HG03558 (cell line): ENCODE measurements around the gene WTAP.
A peak's percentile ranks its signal among the peaks of the same experiment; 100 is the strongest.
"Not testable (repeated sequence)": the region's sequence is repeated elsewhere in the genome, so short reads cannot be mapped to it uniquely, and the experiment has no call there.

Source experiments
- ATAC-seq: cut with Tn5 transposase; IDR thresholded peaks from one replicate; pipeline ENCODE4 v1.9.1; 2021; ENCODE audit warnings: moderate number of reproducible peaks; ENCODE audit not compliant: unreplicated experiment; ENCODE audit errors: extremely low read depth

The WTAP gene

DNA sequence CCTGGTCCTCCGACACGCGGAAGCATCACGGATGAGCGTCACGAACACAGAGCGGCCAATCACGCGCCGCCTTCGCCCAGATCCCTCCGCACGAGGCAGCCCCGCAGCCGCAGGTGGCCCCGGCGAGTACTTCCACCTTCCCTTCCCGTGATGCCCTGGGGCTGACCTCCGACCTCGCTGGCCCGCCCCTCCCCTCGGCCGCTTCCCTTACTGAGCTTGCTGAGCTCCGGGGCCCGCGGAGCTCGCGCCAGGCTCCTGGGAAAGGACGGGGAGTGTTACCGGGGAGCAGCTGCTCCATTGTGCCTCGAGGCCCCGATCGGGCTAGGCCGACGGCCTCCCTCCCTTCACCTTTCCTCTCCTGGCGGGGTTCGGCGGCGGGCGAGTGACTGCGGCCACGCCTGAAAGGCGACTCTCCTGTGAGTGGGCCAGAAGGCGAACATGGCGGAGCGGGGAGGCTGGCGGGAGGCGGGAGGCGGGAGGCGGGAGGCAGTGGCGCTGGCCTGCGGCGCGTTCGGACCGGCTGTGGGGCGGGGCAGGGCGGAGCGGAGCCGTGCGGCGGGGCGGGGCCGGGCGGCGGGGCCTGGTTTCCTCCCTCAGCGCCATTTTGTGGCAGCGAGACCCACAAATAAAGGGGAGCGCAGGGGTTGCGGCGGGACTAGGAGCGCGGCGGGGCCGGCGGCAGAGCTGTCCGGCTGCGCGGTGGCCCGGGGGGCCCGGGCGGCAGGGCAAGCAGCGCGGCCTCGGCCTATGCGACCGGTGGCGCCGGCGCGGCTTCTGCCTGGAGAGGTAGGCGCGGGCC is at the start of gene WTAP:
TSS of gene WTAP (plus strand) at position 589 of the 799 bp plus-strand sequence. CDS start 8,760 bp downstream, outside the sequence.
- ATAC-seq, result peak; percentile 59

DNA sequence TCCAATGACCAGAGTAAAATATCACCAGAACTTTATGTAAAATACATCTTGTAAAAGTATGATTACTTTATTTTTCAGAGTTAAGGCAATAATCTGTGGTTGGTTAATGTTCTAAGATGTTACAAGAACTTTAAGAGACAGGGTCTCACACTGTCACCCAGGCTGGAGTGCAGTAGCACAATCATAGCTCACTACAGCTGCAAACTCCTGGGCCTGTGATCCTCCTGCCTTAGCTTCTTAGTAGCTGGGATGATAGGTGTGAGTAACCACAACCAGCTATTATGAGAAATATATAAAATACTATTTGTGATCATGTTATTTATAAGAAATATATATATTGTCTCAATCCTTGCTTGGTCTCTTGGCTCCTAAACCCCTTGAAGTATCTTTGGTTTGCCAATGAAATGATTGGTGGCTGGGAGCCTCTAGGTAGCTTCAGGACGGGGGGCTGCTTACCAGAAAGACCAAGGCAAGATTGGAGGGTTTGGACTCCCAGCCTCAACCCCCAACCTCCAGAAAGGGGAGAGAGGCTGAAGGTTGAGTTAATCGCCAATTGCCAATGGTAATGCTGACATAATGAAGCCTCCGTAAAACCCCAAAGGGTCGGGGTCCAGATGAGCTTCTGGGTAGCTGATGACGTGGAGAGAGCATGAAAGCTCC is 49.7 kb upstream of the WTAP start:
- no peak for ATAC-seq

DNA sequence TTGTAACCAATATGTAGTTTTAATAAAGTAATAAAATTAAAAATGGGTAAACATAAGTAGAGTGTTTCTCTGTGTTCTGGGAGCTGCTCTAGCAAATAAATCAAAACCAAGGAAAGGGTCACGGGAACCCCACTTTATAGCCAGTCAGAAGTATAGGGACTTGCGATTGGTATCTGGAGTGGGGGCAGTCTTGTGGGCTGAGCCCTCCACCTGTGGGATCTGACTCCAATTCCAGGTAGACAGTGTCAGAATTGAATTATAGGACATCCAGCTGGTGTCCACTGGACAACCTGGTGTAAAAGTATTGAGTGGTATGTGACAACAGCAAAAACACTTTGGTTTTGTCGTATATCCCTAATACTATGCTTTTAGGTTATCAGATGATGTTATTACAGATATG is 48.7 kb upstream of the WTAP start:
- ATAC-seq, result no peak

DNA sequence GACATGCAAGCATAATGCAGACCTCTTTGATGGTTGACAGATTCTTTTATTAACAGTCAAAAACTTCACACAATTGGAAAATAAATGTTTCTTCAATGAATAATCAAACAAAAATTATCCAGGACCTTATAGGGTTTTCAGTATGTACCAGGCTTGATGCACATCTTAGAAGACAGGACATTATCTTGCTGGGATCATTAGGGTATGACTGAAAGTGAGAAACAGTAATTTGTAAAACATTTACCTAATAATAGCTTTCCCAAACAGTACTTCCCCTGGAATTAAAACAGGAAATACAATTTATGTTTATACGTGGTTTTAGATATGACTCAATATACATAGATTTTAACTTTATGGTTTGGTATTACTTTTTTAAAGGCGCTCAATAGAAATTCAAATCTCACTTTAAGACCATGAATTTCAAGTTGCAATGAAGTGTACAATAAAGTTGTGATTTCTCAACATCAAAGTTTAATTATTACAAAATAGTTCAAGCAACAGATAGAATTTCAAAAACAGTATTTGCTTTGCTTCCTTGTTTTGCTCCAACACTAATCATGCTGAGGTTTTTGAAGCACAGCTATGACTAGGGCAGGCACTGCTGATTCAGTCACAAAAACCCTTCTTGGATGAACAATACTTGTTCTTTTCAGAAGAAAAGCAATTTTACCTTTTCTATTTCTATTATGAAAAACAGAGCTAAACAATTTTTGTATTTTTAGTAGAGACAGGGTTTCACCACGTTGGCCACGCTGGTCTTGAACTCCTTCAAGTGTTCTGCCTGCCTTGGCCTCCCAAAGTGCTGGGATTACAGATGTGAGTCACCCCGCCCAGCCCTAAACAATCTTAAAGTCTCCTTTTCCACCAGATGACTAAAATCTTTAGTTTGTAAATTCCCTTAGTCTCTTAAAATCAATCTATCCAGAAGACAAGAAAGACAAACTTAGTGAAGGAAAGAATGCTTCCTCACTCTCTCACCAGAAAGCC is 47.9 kb upstream of the WTAP start:
- ATAC-seq, result no peak

DNA sequence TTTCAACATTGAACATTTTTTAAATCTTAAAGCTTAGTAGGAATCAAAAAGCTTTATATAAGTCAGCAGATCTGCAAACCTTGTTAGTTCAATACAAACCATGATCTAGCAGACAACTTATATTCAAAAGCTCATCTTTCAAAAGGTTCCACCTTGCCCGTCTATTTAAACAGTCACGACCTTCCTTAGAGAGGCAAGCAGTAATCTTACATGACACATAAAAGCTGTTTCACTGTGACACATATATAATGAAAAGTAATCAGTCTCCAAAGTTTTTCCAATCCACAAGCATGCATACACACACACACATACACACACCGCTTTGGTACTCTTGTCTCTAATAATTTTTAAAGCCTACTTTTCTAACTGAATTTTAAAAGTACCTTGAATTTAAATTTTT is 47.2 kb upstream of the WTAP start:
- ATAC-seq, result no peak

- no peak for ATAC-seq
Observed at GRCh38 chr6:159681191-159681880, 46.0 kb upstream of the WTAP start.

- ATAC-seq, result no peak
Observed at GRCh38 chr6:159682295-159682694, 45.0 kb upstream of the WTAP start.

GRCh38 chr6:159682810-159683209 is 44.5 kb upstream of the WTAP start:
- no peak for ATAC-seq

DNA sequence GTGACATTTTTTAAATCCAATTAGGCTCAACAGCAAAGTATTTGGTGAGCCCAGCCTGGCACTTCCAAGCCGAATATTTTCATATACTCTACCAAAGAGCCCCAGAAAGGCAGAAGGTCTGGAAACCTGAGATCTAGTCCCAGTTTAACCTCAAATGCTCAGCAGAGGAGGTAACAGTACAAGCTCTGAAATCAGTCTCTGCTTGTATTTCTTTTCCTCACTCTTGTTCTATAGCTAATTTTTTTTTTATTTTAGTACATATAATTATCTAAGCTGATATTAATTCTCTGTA is 43.3 kb upstream of the WTAP start:
- no peak for ATAC-seq

- no peak for ATAC-seq
Observed at GRCh38 chr6:159686040-159686439, 41.3 kb upstream of the WTAP start.

DNA sequence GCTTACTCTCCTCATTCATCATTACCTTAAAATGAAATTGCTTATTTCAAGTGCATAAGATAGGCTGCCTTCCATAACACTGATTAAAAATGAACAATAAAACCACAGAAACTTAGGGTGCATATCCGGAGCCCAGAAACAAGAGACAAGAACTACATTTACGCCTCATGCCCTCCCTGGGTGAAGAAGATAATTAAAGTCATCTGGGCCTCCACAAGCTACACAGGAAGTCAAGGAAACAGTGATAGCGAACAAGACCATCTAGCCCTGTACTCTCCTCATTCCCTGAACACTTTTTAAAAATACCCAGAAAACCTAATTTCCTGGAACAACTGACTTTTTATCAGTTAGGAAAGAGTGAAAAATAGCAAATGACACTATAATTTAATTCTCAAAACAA is 40.6 kb upstream of the WTAP start:
- ATAC-seq, result no peak

- ATAC-seq, result no peak
Observed at GRCh38 chr6:159687341-159687740, 40.0 kb upstream of the WTAP start.

DNA sequence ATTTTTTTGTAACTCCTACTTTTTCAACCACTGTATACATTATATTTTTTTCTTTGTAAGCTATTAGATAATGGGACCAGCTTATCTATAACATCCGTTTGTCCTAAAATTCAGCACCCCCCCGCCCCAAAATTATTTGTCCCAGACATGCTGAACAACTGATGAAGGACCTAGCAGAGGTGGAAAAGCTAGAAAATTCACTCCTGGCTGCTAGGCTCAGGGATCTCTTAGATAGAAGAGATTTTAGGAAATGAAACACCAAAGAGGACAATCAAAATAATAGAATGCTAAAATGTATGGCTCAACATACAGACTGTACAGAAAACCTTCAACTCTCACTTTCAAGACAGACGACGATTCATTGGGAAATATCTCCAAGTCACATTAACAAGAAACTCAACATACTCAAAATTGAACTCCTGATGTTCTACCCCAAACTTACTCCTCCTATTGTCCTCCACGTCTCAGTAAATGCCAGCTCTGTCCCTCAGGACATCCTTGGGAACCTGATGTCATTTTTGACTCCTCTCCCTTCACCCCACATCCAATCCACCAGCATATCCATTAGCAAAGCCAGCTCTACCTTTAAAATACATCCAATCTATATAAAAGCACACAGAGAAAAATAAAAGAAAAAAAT is 38.9 kb upstream of the WTAP start:
- ATAC-seq, result no peak

GRCh38 chr6:159689001-159689400 is 38.3 kb upstream of the WTAP start:
- ATAC-seq, result no peak

GRCh38 chr6:159690135-159690534 is 37.2 kb upstream of the WTAP start:
- not testable (repeated sequence) for ATAC-seq

- no peak for ATAC-seq
Observed at GRCh38 chr6:159691133-159691962, 36.0 kb upstream of the WTAP start.

DNA sequence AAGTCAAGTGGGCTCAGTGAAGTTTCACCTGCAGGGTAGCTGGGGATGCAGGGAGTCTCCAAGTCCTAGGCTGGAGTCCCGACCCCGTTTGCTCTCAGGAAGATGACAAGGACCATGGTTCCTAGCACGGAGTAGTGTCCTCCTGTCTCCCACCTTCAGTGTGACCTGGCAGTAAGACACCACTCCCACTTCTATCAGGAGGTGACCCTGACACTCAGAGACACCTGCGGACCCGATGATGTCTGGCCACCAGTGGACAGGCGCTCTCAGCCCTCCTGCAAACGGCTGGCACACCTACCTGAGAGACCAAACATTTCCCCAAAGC is 35.4 kb upstream of the WTAP start:
- ATAC-seq, result no peak

GRCh38 chr6:159692303-159693127 is 34.8 kb upstream of the WTAP start:
- ATAC-seq, result peak; percentile 9
